ENCODE data around the gene RAB21. TPM values are rescaled to one million over a fixed set of nuclear protein-coding genes. Genes with fewer than 3 reads are reported as not detected.

Gene RAB21
- total and polyA plus RNA-seq, 2 donors (not counting 1 experiment from before 2014, with no cell fraction given), result 7.3 to 83.7 TPM

- ChIA-PET POLR2A (no interaction called here), CTCF (no interaction called here)
- Histone ChIP-seq H3K27me3 (replicated peaks in 1 of 4; ENCODE audit: control extremely low read depth in 1 of 4, control insufficient read depth in 3 of 4, insufficient read depth in 4 of 4, low read length in 3 of 4) (no peaks in the 10 kb centered on the region), H3K79me2 (ENCODE audit: control insufficient read depth, insufficient read depth, low read length) (no peaks in the 10 kb centered on the region), H3K9me3 (ENCODE audit: control extremely low read depth in 1 of 3, control insufficient read depth in 2 of 3, insufficient read depth in 1 of 3, low read length in 2 of 3) (no peaks in the 10 kb centered on the region), H3K27ac (ENCODE audit: low read length in 2 of 2) (no peak overlapping the region), H3K4me1 (ENCODE audit: control insufficient read depth in 2 of 2, insufficient read depth in 2 of 2, low read length in 2 of 2) (no peaks in the 10 kb centered on the region), H3K36me3 (replicated peaks in 1 of 2; ENCODE audit: control extremely low read depth in 1 of 2, control insufficient read depth in 1 of 2, extremely low read depth in 1 of 2, insufficient read depth in 2 of 2, low read length in 1 of 2) (no peaks in the 10 kb centered on the region), H4K20me1 (ENCODE audit: control insufficient read depth, insufficient read depth, low read length, poor library complexity, severe bottlenecking) (no peaks in the 10 kb centered on the region), H3K4me2 (replicated peaks; ENCODE audit: low read depth, low read length, poor library complexity, severe bottlenecking) (no peak overlapping the region), H2AFZ (ENCODE audit: insufficient read depth, low read depth, low read length, poor library complexity, severe bottlenecking) (no peak overlapping the region), H3K9ac (ENCODE audit: low read length) (no peak overlapping the region), H3K4me3 (ENCODE audit: control extremely low read depth in 1 of 5, extremely low read depth in 1 of 5, insufficient read depth in 1 of 5, low read depth in 2 of 5, low read length in 4 of 5) (no peak overlapping the region)
- ATAC-seq (ENCODE audit: low read depth) (no peak), DNase-seq (no peak)
- H3K4me3 Mint-ChIP-seq, result no peak overlapping the region
- intact Hi-C loops (cut with micrococcal nuclease), result no loop called here
- TF ChIP-seq EZH2 (IDR thresholded peaks at IDR 0.05; ENCODE audit: borderline replicate concordance, insufficient read depth, low read depth, low read length, poor library complexity, severe bottlenecking), result no peak
- TF ChIP-seq CTCF (IDR thresholded peaks at IDR 0.05), result no peak
- no peaks in the 10 kb centered on the region for H3K9me3 Mint-ChIP-seq (ENCODE audit: insufficient read depth)
- H3K27ac Mint-ChIP-seq, result no peak overlapping the region
- 90% methylated on average over 2 of the region's 3 CpGs for WGBS (ENCODE audit: insufficient coverage)
- no peaks in the 10 kb centered on the region for H3K27me3 Mint-ChIP-seq
- H3K4me1 Mint-ChIP-seq, result no peaks in the 10 kb centered on the region
Measured at GRCh38 chr12:71725011-71725410, 29.7 kb upstream of the RAB21 start.

- Histone ChIP-seq H3K36me3 (replicated peaks in 1 of 2; ENCODE audit: control extremely low read depth in 1 of 2, control insufficient read depth in 1 of 2, extremely low read depth in 1 of 2, insufficient read depth in 2 of 2, low read length in 1 of 2) (no peaks in the 10 kb centered on the region), H3K9me3 (ENCODE audit: control extremely low read depth in 1 of 3, control insufficient read depth in 2 of 3, insufficient read depth in 1 of 3, low read length in 2 of 3) (no peaks in the 10 kb centered on the region), H4K20me1 (ENCODE audit: control insufficient read depth, insufficient read depth, low read length, poor library complexity, severe bottlenecking) (no peaks in the 10 kb centered on the region), H3K4me3 (ENCODE audit: control extremely low read depth in 1 of 5, extremely low read depth in 1 of 5, insufficient read depth in 1 of 5, low read depth in 2 of 5, low read length in 4 of 5) (no peak overlapping the region), H3K27ac (ENCODE audit: low read length in 2 of 2) (no peak overlapping the region), H3K27me3 (replicated peaks in 1 of 4; ENCODE audit: control extremely low read depth in 1 of 4, control insufficient read depth in 3 of 4, insufficient read depth in 4 of 4, low read length in 3 of 4) (no peaks in the 10 kb centered on the region), H3K79me2 (ENCODE audit: control insufficient read depth, insufficient read depth, low read length) (no peaks in the 10 kb centered on the region), H3K4me1 (ENCODE audit: control insufficient read depth in 2 of 2, insufficient read depth in 2 of 2, low read length in 2 of 2) (no peaks in the 10 kb centered on the region), H3K9ac (ENCODE audit: low read length) (no peak overlapping the region), H3K4me2 (replicated peaks; ENCODE audit: low read depth, low read length, poor library complexity, severe bottlenecking) (no peak overlapping the region), H2AFZ (ENCODE audit: insufficient read depth, low read depth, low read length, poor library complexity, severe bottlenecking) (no peak overlapping the region)
- no peaks in the 10 kb centered on the region for H3K4me1 Mint-ChIP-seq
- no peak for ATAC-seq (ENCODE audit: low read depth)
- POLR2A ChIA-PET, result no interaction called here
- H3K9me3 Mint-ChIP-seq (ENCODE audit: insufficient read depth), result no peaks in the 10 kb centered on the region
- TF ChIP-seq CTCF (IDR thresholded peaks at IDR 0.05) (no peak), EZH2 (IDR thresholded peaks at IDR 0.05; ENCODE audit: borderline replicate concordance, insufficient read depth, low read depth, low read length, poor library complexity, severe bottlenecking) (no peak)
- intact Hi-C loops (cut with micrococcal nuclease), result no loop called here
- DNase-seq, result no peak
- no peak overlapping the region for H3K4me3 Mint-ChIP-seq
- H3K27me3 Mint-ChIP-seq, result no peaks in the 10 kb centered on the region
- no peak overlapping the region for H3K27ac Mint-ChIP-seq
- CTCF ChIA-PET, result interaction anchor here (1.2 kb wide), 1 partner anchor 21 kb away, joined by 4 read pairs; no protein-coding TSS in a partner anchor
- 100% methylated on average over 2 of the region's 2 CpGs for WGBS (ENCODE audit: insufficient coverage)
Measured at GRCh38 chr12:71726548-71726947, 28.1 kb upstream of the RAB21 start.

Measured in B cell (primary cell).